ENCODE measurements around the gene PPP2R3B.

- no peak for TF ChIP-seq POLR2A (IDR thresholded peaks at IDR 0.05)
- no peak for TF ChIP-seq CTCF (IDR thresholded peaks at IDR 0.05)
These were observed 12.1 kb downstream of the PPP2R3B start for GRCh38 chrX:374596-374995.
